DND-41 (cell line): ENCODE results near the gene KCNMA1.

ENCODE experiments used
- EZH2 ChIP-seq: IDR thresholded peaks from 3 replicates; pipeline ENCODE4 v1.6.1; 2012; ENCODE audit warnings: borderline replicate concordance, low read depth, mild to moderate bottlenecking, moderate library complexity, low read length, inconsistent platforms; ENCODE audit not compliant: severe bottlenecking
- TF ChIP-seq, protein P1 (sequence below): IDR thresholded peaks from 2 replicates; pipeline ENCODE4 v1.5.1; 2012; ENCODE audit warnings: borderline replicate concordance, low read length, moderate library complexity, mild to moderate bottlenecking; ENCODE audit not compliant: poor library complexity, severe bottlenecking; ENCODE audit errors: extremely low read depth

GRCh38 chr10:77358656-77359055 is 279.0 kb downstream of the KCNMA1 start:
- no peak for TF ChIP-seq EZH2
- TF ChIP-seq, protein P1, sequence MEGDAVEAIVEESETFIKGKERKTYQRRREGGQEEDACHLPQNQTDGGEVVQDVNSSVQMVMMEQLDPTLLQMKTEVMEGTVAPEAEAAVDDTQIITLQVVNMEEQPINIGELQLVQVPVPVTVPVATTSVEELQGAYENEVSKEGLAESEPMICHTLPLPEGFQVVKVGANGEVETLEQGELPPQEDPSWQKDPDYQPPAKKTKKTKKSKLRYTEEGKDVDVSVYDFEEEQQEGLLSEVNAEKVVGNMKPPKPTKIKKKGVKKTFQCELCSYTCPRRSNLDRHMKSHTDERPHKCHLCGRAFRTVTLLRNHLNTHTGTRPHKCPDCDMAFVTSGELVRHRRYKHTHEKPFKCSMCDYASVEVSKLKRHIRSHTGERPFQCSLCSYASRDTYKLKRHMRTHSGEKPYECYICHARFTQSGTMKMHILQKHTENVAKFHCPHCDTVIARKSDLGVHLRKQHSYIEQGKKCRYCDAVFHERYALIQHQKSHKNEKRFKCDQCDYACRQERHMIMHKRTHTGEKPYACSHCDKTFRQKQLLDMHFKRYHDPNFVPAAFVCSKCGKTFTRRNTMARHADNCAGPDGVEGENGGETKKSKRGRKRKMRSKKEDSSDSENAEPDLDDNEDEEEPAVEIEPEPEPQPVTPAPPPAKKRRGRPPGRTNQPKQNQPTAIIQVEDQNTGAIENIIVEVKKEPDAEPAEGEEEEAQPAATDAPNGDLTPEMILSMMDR = no peak
